Activated CD8-positive, alpha-beta memory T cell treated with anti-CD3 and anti-CD28 coated beads, Interleukin-2, amount 50 U/mL, for 24 hours (primary cell): ENCODE measurements around the gene FAM168A.
"Not testable (repeated sequence)": the region's sequence is repeated elsewhere in the genome, so short reads cannot be mapped to it uniquely, and the experiment has no call there.

Experiments
- DNase-seq: peaks from one replicate; pipeline ENCODE4 v3.0.0-alpha.2; 2020; ENCODE audit errors: extremely low read depth

Gene FAM168A

DNA sequence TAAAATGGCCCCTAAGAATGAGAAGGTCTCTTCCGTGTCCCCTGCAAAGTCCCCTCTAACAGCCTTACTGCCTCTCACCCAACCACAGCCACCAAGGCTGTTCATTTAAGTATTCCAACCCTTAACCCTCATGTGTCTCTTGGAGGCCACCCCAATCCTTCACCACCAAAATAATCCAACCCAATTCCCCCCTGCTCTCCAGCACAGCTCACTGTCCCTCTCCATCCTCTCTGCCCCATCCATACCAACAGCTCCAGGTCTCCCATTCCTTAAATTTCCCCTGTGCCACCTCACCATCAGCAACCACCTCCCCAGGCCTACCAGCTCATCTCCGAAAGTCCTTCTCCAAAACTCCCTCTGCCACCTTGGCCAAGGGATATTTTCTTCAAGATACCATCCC lies 1.4 kb downstream of the FAM168A start:
- DNase-seq = no peak

DNA sequence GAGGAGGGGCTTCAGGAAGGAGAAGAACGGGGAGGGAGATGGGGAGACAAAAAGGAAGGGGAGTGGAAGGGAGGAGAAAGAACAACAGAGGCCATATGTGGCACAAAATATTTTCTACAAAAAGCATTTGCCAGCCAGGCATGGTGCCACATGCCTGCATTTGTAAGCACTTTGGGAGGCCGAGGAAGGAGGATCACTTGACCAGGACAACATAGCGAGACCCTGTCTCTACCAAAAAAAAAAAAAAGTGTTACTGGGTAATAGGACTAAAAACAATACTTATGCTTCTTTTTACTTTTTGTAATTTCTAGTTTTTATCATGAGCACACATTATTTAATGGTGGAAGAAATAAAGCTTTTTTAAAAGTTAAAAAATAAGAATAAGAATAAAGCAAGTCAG lies 5.3 kb downstream of the FAM168A start:
- DNase-seq = no peak

DNA sequence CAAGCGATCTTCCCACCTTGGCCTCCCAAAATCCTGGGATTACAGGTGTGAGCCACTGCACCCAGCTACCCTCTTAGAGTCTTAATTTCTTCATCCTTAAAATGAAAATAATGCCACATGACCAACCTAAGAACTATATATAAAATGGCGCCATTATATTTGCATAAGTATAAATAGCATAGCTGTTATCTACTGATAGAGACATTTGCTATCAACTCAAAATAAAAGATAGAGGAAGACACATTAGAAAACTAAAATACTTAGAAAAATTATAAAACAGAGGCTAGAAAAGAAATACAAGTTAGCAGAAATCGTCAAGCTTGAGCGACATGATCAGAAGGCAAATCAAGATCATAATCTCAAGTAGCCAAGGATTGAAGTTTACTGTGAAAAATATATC lies 6.2 kb downstream of the FAM168A start:
- DNase-seq = no peak

DNA sequence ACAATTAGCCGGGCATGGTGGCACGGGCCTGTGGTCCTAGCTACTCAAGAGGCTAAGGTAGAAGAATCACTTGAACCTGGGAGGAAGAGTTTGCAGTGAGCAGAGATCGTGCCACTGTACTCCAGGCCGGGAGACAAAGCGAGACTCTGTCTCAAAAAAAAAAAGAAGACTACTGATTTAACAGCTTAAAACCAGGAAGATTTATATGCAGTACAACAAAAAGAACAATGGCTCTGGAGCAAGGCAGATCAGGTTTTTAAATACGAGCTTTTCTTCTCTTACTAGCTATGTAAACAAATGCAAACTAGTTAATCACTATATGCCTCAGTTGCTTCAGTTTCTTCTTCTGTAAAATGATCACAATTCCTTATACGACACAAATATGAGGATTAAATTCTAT lies 6.9 kb downstream of the FAM168A start:
- no peak for DNase-seq

DNA sequence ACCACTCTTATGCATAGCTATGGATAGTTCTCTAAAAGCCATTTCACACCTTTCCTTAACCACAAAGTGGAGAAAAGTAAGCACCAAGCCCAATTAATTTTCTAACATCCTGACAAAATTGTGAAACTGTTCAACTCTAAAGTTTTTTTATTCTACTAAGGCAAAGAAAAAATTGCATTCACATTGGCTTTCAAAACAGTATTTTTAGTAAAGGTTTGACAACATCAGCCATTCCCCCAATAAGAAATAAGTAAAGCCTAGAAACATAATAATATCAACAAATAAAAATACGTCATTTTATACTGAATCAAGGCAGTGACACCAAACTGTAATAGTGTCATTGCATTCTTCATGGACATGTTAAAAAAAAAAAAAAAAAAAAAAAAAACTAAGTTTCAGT lies 11.1 kb downstream of the FAM168A start:
- no peak for DNase-seq

DNA sequence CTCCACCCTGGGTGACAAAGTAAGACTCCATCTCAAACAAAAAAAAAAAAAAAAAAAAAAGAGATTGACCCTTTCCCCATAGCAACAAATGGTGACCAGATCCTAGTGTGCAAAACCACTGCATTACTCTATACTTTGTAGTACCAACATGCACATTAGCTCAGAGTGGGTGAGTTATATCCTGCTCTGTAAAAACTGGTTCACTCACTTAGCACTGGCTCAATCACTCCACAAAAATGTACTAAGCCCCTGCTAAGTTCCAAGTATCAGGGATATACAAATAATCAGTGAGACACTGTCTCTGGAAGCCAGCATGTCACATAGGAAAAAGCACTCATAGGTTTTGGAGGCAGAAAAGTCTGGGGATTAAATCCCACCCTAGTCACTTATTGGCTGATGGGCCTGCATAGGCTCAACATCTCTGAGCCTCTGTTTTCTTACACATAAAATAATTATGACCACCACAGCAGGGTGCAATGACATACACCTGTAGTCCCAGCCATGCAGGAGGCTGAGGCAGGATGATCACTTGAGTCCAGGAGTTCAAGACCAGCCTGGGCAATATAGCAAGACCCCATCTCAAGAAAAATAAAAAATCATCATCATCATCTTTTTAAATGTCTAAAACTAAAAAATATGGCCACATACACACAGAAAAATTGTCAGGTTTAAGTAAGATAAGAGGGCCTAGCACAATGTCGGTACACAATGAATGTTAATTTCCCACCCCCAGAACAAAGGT lies 11.9 kb downstream of the FAM168A start:
- DNase-seq = no peak

DNA sequence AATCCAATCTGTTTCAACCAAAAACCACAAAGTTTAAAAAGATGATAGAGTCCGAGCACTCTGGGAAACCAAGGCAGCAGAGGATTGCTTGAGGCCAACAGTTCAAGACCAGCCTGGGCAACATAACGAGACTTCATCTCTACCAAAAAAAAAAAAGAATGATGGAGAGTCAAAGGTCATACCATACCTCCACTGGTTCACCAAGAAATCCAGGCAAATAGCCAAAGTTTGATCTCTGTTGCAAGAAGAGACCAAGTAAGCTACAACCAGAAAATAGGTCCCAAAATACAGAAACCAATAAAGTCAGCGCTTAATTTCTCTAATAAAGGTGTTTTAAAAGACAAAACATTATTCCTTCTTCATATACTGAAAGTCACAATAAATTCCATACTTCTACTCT lies 13.1 kb downstream of the FAM168A start:
- no peak for DNase-seq

DNA sequence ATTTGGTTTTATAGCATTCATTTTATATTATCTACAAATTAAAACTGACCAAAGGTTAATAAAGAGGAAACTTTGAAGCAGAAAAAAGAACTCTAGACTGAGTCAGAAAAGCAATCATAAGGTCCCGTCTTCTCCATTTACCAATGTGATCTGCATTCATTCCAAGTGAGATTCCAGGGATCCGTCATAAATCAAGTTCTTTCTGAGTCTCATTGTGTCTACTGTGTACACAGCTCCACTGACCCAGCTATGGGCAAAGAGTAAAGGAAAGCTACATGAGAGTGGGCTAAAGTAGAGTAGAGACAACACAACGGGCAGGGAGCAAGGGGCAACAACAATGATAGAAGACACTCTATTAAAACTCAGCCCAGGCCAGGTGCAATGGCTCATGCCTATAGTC lies 15.3 kb downstream of the FAM168A start:
- no peak for DNase-seq

DNA sequence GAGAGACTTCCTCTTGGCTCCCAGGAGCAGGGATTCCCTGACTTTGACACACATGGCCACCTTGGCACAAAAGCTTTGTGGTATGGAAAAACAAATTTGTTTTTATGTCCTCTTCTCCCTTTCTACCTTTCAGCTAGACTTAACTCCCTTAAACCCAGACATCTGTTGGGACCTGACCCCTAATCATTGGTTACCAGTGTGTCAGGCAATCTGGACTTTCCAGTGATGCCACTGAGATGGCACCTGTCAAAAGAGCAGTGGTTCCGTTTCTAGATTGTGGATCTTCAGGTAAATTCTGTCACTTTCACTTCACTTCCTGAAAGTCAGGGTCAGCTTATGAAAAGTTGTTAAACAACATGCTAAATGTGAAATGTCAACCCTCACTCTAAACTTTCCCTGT lies 17.2 kb downstream of the FAM168A start:
- not testable (repeated sequence) for DNase-seq

DNA sequence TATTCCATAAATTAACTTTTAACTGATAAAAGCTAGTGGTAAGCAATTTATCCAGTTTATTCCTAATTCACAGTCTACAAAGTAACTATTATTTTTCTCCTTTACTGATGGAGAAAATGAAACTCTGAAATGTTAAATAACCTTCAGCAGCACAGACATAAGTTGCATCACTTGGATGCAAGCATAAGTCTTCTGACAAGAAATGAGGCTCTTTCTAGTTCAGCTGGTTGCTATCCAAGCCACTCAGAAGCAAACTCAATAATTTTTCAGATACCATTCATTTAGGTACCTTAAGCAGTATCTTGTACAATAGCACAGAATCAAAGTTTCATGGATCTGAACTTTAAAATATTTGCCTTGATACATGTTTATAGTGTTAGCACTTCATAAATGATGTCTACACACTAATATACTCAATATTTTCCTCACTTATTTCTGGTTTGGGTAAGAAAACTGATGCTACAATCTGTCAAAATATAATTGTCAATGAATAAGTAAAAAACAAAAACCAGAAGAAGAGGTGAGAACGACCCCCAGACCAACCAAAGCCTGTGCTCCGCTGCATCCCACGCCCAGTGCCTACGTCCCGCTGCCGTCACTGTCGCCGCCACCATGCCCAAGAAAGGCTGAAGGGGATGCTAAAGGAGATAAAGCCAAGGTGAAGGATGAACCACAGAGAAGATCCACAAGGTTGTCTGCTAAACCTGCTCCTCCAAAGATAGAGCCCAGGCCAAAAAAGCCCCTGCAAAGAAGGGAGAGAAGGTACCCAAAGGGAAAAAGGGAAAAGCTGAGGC lies 18.1 kb downstream of the FAM168A start:
- no peak for DNase-seq

DNA sequence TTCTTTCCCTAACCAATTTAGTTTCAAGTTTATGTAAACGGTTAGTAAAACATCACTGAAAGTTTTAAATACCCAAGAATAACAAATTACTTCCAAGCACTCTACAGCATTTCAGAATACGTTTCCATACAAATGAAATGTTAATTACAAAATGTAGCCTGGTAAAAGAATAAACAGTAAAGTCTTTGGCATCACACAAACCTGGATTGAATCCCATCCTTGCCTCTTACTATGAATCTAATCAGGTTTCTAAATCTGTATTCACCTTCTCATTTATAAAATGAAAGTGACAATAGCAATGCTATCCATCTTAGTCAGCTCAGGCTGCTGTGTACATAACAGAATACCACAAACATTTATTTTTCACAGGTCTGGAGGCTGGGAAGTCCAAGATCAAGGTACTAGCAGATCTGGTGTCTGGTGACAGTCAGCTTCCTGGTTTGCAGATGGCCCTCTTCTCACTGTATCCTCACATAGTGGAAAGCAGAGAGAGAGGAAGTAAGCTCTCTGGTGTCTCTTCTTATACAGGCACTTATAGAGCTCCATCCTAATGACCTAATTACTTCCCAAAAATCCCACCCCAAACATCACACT lies 19.2 kb downstream of the FAM168A start:
- DNase-seq = no peak

DNA sequence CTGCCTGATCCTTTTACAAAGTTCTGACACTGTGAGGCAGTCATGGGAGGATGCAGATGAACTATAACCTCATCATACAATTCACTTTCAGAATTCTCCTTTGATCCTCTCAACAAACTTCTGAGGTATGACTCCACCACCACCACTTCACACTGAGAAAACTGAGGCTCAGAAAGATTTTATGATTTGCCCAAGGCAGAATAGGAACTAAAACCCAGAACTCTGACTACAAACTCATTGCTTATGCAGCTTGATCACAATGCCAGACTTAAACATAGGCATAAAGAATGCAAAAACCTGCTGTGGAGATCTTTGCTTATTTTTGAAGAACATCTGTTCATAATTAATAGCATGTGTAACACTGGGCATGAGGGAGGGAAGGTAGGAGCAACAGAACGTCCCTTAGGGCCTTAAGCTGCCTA lies 20.4 kb downstream of the FAM168A start:
- no peak for DNase-seq

DNA sequence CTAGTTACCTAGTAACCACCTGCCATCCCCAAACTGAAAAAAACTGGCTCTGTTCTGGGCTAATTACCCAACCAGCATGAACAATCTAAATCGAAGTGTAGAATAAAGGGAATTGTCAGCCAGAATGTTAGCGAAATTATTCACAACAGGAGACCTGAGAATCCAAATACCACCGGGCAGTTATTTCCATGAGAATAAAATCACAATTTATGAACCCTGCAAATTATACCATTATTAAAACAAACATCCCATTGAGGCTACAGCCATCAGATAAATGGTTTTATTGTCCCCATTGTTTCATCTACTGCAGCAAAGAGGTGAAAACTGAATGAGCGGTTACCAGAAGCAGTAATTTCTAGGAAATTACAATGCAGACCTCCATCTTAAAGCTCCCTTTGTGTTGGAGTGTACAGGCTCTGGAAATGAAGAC lies 21.7 kb downstream of the FAM168A start:
- no peak for DNase-seq

DNA sequence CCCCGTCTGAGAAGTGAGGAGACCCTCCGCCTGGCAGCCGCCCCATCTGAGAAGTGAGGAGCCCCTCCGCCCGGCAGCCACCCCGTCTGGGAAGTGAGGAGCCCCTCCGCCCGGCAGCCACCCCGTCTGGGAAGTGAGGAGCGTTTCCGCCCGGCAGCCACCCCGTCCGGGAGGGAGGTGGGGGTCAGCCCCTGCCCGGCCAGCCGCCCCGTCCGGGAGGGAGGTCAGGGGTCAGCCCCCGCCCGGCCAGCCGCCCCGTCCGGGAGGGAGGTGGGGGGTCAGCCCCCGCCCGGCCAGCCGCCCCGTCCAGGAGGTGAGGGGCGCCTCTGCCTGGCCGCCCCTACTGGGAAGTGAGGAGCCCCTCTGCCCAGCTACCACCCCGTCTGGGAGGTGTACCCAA lies 25.9 kb downstream of the FAM168A start:
- DNase-seq = not testable (repeated sequence)

DNA sequence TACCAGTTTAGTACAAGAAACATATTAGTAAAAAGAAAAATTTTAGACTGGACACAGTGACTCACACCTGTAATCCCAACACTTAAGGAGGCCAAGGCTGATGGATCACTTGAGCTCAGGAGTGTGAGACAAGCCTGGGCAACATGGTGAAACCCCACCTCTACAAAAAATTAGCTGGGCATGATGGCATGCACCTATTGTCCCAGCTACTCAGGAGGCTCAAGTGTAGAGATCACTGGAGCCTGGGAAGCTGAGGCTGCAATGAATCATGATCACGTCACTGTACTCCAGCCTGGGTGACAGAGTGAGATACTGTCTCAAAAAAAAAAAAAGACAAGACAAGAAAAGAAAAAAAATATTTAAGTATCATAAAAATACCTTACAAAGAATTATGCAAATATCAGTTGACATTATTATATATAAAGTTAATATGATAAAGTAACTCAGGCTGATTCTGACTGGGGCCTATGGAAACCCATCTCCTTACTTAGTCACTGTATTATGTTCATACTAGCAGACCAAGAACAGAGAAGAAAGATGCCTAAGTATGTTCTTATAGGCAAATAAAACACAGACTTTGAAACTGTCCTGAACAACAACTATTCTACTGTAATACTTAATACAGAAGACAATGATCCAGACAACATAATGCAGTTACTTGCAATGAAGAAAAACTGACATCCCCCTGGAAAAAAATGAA lies 27.3 kb downstream of the FAM168A start:
- DNase-seq = no peak

DNA sequence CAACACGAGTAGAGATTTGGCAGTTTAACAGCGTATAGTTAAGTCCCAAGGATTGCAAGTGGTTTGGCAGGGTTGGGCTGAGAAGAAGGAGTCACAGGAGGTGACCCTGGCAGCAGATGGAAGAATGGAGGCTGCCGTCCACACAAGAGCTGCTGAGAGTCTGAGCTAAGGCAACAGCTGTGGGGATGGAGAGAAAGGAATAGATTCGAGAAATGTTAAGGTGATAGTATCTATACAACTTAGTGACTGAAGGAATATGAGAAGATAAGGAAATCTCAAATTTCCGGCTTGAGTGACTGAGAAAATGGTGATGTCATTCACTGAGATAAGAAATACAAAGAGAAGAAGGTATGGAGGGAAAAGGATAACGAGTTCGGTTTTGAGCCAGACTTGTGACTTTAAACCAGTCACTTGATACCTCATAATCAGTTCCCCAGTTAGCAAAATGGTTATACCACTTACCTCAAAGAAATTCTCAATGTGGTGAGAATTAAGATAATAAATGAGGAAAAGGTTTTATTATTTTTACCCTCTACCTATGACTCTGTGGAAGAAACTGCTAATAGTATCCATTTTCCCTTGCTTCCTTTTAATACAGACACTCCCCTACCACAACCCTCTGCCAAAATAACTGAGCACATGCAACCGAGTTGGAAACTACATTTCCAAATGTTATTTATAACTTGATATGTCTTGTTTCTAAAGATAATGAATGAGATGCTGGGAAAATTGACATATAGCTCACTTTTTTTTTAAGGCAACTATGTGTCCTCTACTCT lies 30.7 kb downstream of the FAM168A start:
- DNase-seq = no peak

DNA sequence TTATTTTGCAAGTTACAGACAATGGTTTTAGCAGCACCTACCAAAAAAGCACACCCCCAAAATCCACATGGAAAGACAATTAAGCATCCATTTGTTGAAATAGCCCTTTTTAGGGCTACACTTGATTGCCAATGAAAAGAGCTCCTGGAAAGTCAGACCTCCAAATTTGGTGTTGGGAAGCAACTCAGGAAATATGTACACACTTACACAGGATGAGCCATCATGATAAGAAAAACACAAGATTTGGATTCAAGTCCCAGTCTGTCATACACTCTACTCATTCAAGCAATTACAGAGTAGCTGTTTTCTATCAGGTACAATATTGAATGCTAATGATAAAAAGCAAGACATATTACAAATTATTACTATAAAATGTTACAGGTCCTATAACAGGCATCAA lies 31.5 kb downstream of the FAM168A start:
- DNase-seq = no peak

DNA sequence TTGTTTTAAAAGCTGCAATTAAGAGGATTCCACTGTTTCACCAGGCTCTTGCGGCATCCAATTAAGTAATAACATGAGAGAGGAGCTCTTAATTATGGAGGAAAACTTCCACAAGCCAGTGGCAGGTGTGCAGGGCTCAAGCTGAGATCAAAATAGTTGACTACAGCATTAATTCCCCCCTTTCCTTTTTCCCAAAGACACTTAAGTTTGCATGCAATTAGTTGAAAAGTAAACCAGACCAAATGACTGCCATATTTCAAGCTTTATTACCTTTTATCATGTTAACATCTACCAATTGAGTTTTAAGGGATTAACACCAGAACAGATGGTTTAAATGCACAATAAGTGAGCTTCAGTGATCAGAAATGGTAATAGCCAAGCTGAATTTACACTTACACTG lies 32.1 kb downstream of the FAM168A start:
- DNase-seq = no peak

DNA sequence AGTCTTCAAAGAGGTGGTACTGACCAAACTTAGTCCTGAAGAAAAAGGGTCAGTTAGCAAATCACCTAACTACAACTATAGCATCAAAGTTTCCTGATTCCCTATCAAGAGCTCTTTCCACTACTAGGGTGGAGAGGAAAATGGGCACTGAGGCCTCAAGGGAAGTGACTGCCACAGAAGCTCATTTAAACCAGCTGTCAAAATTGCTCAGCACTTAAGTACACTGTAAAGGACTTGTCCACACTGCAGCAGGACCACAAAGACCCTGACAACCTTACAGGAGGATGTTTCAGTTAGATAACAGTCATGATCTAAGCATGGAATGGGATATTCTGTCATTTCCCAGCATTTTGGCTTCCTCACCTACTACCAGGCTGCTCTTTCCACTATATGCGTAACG lies 33.0 kb downstream of the FAM168A start:
- no peak for DNase-seq

DNA sequence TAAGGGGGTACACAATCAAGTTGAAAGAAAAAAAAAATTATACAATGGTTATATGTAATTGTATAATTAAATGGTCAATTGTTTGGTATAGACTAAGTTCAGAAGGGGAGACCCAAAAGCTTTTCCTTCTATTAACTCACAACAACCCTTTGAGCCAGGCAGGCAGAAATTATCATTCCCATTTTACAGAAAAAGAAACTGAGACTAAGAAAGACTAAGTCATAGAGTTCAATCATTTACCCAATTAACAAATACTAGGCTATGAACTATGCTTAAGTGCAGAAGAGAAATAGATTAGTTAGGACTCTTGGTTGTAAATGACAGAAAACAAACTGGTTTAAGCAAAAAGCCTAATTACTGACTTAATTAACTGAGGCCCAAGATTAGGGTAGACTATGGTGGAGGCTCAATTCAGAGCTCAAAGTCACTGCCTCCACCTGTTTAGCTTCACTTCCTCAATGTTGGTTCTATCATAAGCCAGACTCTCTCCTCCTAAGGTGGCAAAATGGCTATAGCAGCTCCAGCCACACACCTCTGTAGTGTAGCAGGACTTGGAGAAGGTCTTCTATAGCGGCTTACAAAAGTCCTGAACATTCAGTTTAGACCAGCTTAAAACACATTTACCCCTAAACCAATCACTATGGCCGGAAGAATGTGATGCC lies 34.2 kb downstream of the FAM168A start:
- DNase-seq = no peak

DNA sequence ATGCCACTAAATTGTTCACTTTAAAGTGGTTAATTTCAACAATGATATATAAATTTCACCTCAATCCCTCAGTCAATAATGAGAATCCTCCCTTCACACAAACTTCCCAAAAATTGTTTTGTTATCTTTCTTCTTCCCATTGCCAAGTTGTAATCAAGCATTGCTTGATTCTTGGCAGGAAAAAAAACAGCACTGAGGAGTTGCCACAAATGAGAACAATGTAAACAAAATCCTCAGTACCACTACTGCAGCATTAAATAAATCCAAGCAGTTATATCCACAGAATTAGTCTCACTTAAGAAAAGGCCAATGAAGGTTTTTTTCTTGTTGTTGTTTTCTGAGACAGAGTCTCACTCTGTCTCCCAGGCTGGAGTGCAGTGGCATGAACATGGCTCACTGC lies 38.2 kb downstream of the FAM168A start:
- no peak for DNase-seq
